Astrocyte (in vitro differentiated cells and primary cell): ENCODE measurements around the gene WDR7.

Source experiments
- EZH2 ChIP-seq: IDR thresholded peaks from 2 replicates; pipeline ENCODE4 v1.6.1; 2012; ENCODE audit warnings: mild to moderate bottlenecking, low read length, inconsistent platforms; ENCODE audit not compliant: insufficient read depth
- TF ChIP-seq, protein P1 (sequence below): IDR thresholded peaks from 2 replicates; pipeline ENCODE4 v1.5.1; 2011; ENCODE audit warnings: low read depth, mild to moderate bottlenecking, inconsistent platforms, low read length, moderate library complexity; ENCODE audit not compliant: insufficient read depth

DNA sequence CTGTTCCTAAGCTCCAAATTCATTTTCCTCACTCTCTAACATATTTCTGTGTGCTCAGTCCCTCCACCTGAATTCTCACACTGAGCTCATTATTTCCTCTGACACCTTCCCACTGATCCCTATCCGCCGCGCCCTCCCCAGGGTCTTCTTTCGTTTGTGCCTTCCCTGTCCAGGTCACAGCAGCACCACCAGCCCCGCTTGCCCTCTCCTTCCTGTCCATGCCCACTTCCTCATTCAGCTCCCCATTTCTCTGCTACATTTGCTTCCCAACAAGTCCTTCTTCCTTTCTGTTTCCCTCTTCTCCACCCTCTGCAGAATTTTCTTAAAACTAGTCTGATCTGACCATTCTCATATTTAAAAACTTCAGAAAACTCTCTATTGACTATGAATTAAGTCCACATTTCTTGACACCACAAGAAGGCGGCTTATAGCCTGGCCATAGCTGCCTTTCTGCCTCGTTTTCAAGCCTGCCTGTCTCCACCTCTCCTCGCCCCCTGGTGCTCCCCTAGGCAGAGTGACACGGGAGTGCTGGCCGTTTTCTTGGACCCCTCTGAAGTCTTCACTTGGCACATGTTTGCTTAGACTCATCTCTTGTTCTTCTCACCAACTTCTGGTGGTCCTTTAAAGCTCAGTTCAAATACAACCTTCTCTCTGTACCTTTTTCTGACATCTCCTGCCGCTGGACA is 357.0 kb downstream of the WDR7 start:
- TF ChIP-seq, protein P1, sequence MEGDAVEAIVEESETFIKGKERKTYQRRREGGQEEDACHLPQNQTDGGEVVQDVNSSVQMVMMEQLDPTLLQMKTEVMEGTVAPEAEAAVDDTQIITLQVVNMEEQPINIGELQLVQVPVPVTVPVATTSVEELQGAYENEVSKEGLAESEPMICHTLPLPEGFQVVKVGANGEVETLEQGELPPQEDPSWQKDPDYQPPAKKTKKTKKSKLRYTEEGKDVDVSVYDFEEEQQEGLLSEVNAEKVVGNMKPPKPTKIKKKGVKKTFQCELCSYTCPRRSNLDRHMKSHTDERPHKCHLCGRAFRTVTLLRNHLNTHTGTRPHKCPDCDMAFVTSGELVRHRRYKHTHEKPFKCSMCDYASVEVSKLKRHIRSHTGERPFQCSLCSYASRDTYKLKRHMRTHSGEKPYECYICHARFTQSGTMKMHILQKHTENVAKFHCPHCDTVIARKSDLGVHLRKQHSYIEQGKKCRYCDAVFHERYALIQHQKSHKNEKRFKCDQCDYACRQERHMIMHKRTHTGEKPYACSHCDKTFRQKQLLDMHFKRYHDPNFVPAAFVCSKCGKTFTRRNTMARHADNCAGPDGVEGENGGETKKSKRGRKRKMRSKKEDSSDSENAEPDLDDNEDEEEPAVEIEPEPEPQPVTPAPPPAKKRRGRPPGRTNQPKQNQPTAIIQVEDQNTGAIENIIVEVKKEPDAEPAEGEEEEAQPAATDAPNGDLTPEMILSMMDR, result no peak
- TF ChIP-seq EZH2, result no peak
